KMS-11 (cell line): Measurements from ENCODE around the gene FAM227A.

Source experiments
- H2AFZ ChIP-seq: fragments of 200-600 bp; sonication (generic); 2 replicates; pipeline ENCODE4 v1.6.1; 2016; ENCODE audit warnings: antibody characterized with exemption, mixed run types, low read depth
- H3K27ac ChIP-seq: fragments of 200-600 bp; sonication (generic); 2 replicates; pipeline ENCODE4 v1.6.1; 2016; ENCODE audit warnings: mild to moderate bottlenecking, mixed run types
- H3K27me3 ChIP-seq: fragments of 200-600 bp; sonication (generic); 2 replicates; pipeline ENCODE4 v1.6.1; 2017; ENCODE audit warnings: mild to moderate bottlenecking, low read depth, mixed run types, moderate library complexity; ENCODE audit not compliant: insufficient read depth
- H3K36me3 ChIP-seq: fragments of 200-600 bp; sonication (generic); 2 replicates; pipeline ENCODE4 v1.6.1; 2017; ENCODE audit warnings: mild to moderate bottlenecking, mixed run types; ENCODE audit not compliant: insufficient read depth
- H3K4me1 ChIP-seq: fragments of 200-600 bp; sonication (generic); 2 replicates; pipeline ENCODE4 v1.6.1; 2016; ENCODE audit warnings: mild to moderate bottlenecking, low read depth, mixed run types; ENCODE audit not compliant: poor library complexity, severe bottlenecking
- H3K4me2 ChIP-seq: fragments of 200-600 bp; sonication (generic); 2 replicates; pipeline ENCODE4 v1.7.0; 2016; ENCODE audit warnings: mild to moderate bottlenecking, mixed run types
- H3K4me3 ChIP-seq: fragments of 200-600 bp; sonication (generic); IDR thresholded peaks from 2 replicates; pipeline ENCODE4 v1.6.1; 2017; ENCODE audit warnings: low read depth, low read length, mixed read lengths; ENCODE audit not compliant: insufficient read depth
- H3K79me2 ChIP-seq: fragments of 200-600 bp; sonication (generic); 2 replicates; pipeline ENCODE4 v1.6.1; 2016; ENCODE audit warnings: low read depth, mixed run types; ENCODE audit not compliant: insufficient read depth
- H3K9ac ChIP-seq: fragments of 200-600 bp; sonication (generic); 2 replicates; pipeline ENCODE4 v1.6.1; 2016; ENCODE audit warnings: mild to moderate bottlenecking, mixed run types
- H4K20me1 ChIP-seq: fragments of 200-600 bp; sonication (generic); 2 replicates; pipeline ENCODE4 v1.6.1; 2016; ENCODE audit warnings: mild to moderate bottlenecking, mixed run types; ENCODE audit not compliant: insufficient read depth
- TF ChIP-seq, protein P1 (sequence below): fragments of 200-600 bp; sonication (generic); conservative IDR thresholded peaks from 2 replicates; pipeline ENCODE4 v1.6.1; 2017; ENCODE audit warnings: low read depth, mild to moderate bottlenecking, antibody characterized with exemption, low read length, moderate library complexity, mixed read lengths

The FAM227A gene

DNA sequence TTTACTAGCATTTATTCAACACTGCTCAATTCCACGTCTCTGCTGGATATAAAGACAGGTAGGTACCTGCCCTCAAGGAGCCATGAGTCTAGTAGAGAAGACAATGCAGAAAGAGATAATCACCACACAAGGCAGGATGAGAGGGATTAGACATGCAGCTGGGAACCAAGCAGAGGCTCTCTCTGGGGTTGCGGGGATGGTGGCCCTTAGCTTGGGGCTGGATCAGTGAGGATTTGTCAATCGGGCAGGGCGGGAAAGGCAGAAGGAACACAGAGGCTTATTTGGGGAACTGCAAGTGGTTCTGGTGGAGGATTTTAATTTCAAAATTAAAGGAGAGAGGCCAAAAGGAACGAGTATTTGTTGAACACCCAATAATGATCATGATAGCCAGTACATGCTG is 77.7 kb downstream of the FAM227A start:
- Histone ChIP-seq H3K4me1 (peaks cover 17% of the 10 kb centered on the region), H2AFZ (no peak overlapping the region), H3K27ac (no peak overlapping the region), H3K4me2 (no peak overlapping the region), H3K9ac (no peak overlapping the region), H3K36me3 (no peaks in the 10 kb centered on the region), H3K79me2 (no peaks in the 10 kb centered on the region), H4K20me1 (no peaks in the 10 kb centered on the region), H3K27me3 (no peaks in the 10 kb centered on the region), H3K4me3 (no peak overlapping the region)
- TF ChIP-seq, protein P1, sequence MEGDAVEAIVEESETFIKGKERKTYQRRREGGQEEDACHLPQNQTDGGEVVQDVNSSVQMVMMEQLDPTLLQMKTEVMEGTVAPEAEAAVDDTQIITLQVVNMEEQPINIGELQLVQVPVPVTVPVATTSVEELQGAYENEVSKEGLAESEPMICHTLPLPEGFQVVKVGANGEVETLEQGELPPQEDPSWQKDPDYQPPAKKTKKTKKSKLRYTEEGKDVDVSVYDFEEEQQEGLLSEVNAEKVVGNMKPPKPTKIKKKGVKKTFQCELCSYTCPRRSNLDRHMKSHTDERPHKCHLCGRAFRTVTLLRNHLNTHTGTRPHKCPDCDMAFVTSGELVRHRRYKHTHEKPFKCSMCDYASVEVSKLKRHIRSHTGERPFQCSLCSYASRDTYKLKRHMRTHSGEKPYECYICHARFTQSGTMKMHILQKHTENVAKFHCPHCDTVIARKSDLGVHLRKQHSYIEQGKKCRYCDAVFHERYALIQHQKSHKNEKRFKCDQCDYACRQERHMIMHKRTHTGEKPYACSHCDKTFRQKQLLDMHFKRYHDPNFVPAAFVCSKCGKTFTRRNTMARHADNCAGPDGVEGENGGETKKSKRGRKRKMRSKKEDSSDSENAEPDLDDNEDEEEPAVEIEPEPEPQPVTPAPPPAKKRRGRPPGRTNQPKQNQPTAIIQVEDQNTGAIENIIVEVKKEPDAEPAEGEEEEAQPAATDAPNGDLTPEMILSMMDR = no peak

DNA sequence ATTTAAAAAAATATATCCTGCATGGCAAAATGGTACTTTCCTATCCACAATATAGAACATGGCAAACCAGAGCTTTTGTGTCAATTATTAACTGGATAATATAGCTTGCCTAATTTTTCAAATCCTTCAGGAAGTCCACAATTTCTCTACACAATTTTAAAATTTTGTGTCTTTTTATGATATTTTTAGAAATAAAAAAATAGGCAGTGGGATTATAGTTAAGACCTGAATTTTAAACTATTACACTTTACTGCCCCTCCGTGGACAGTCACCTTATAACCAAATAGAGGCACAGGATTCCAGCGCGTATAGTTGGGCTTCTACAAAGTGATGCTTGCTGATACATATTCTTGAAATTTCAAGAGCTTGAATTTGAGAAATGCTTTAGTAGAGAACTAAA is 84.1 kb downstream of the FAM227A start:
- Histone ChIP-seq H3K27me3 (no peaks in the 10 kb centered on the region), H3K79me2 (no peaks in the 10 kb centered on the region), H3K27ac (no peak overlapping the region), H3K36me3 (no peaks in the 10 kb centered on the region), H3K4me1 (peaks cover 21% of the 10 kb centered on the region), H2AFZ (no peak overlapping the region), H3K4me2 (peak overlapping the region; percentile 60; the same call in 1 of the 2 replicates), H3K4me3 (no peak overlapping the region), H4K20me1 (no peaks in the 10 kb centered on the region), H3K9ac (no peak overlapping the region)
- TF ChIP-seq, protein P1 = peak; percentile 61; the same call in 1 of the 2 replicates

DNA sequence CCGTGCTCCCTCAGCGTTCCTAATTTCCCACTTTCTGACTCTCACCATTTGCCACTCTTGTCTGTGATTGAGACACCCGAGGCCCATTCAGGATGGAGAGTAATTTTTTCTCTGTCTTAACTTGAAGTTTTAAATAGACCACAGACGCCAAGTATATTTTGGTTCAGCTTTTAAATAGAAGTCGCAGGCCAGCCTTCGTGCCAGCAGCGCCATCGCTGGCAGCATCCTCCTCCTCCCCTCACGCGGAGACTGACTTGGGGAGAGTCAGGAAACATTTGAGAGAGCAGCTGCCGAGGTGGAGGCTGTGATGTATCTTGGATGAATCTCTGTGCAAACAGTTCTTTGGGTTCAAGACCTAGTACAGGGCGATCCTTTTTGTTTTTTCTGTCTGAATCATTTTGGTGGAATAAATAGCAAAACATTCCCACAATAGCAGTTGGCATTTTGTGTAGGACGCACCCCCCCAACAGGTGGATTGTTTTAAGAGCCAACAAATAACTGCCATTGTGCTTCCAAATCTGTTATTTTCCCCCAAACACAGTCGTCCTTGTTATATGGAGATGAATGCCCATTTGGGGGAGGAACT is 85.3 kb downstream of the FAM227A start:
- no peak overlapping the region for H3K4me3 ChIP-seq
- H3K79me2 ChIP-seq = no peaks in the 10 kb centered on the region
- H3K9ac ChIP-seq = peak overlapping the region; percentile 71; the same call in 1 of the 2 replicates
- no peaks in the 10 kb centered on the region for H4K20me1 ChIP-seq
- H2AFZ ChIP-seq = peak overlapping the region; percentile 87
- H3K27ac ChIP-seq = peak overlapping the region; percentile 65
- H3K4me2 ChIP-seq = peak overlapping the region; percentile 60
- peaks cover 21% of the 10 kb centered on the region for H3K4me1 ChIP-seq
- no peaks in the 10 kb centered on the region for H3K36me3 ChIP-seq
- no peaks in the 10 kb centered on the region for H3K27me3 ChIP-seq
- TF ChIP-seq, protein P1 = no peak; the same call in 1 of the 2 replicates

DNA sequence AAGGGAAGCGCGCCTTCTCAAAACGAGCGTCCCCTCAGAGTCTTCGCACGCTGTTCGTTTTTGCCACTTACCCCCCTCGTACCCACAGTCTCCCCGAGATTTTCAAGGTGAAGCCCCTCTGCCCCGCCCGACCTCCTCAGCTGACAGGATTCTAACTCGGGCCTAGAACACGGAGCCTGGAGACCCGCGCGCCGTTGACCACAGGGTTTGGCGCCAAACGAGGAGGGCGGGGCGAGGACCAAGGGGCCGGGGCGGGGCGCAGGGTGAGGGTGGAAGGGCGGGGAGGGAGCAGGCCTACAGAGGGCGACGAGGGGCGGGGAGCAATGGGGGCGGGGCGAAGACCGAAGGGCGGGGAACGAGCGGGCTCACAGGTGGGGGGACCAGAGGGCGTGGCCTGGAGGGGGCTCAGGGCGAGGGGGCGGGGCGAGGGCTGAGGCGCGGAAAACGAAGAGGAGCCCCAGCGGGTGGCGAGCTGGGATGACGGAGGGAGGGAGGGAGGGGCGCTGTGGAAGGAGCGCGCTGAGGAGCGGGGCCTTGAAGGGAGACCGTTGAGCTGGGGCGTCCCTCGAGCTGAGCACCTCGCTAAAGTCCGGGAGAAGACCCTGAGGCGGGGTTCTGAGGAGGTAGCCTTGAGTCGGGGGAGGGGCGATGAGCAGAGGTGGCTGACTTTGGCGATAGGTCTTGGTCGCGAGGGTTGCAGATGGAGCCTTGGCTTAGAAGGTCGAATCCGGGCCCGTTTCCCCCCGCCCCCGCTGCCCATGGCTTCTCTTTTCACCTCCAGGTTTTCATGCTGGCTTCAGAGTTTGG is 86.0 kb downstream of the FAM227A start, which contains the start of gene DMC1:
DMC1 (minus strand) TSS at position 212 of the 807 bp plus-strand sequence. CDS start 1,927 bp downstream, outside the sequence.
- peak within 1 kb of the TSS; percentile 87 for H3K4me2 ChIP-seq
- H3K9ac ChIP-seq = peak within 1 kb of the TSS; percentile 89; the same call in 1 of the 2 replicates
- H3K79me2 ChIP-seq = no peaks in the 10 kb centered on the region
- H4K20me1 ChIP-seq = no peaks in the 10 kb centered on the region
- no peaks in the 10 kb centered on the region for H3K36me3 ChIP-seq
- H3K4me3 ChIP-seq = no peak within 1 kb of the TSS
- TF ChIP-seq, protein P1 = no peak
- H3K27ac ChIP-seq = peak within 1 kb of the TSS; percentile 65
- H3K4me1 ChIP-seq = peaks cover 21% of the 10 kb centered on the region
- H2AFZ ChIP-seq = peak within 1 kb of the TSS; percentile 99
- no peaks in the 10 kb centered on the region for H3K27me3 ChIP-seq
